ENCODE data around the gene IL5. TPM values are rescaled to one million over a fixed set of nuclear protein-coding genes. Genes with fewer than 3 reads are reported as not detected.

The IL5 gene
- total RNA-seq, 1 experiment from 2014 or later: not detected

GRCh38 chr5:132591145-132591544 lies 47.8 kb upstream of the IL5 start:
- DNase-seq (ENCODE audit: low read depth, low spot score) (no peak), ATAC-seq (no peak)
- ChIA-PET CTCF (no interaction called here), POLR2A (no interaction called here)
- Histone ChIP-seq H3K27ac (ENCODE audit: low read length) (no peak overlapping the region), H3K4me3 (ENCODE audit: low read depth in 2 of 2, low read length in 2 of 2) (no peak overlapping the region), H3K36me3 (ENCODE audit: control insufficient read depth, insufficient read depth, low read length) (peaks cover 56% of the 10 kb centered on the region), H3K4me1 (ENCODE audit: control insufficient read depth, insufficient read depth, low read length) (no peaks in the 10 kb centered on the region), H3K9me3 (ENCODE audit: control insufficient read depth, insufficient read depth, low read depth, low read length) (no peaks in the 10 kb centered on the region), H3K27me3 (ENCODE audit: control insufficient read depth, insufficient read depth, low read length) (no peaks in the 10 kb centered on the region)
- BruUV-seq (replicated peaks): no TSS peak
- in situ Hi-C loops (cut with HindIII; ENCODE audit: low pct_unique_long_range_greater_than_20kb, low sequenced_read_pairs): no loop called here
- intact Hi-C loops (cut with micrococcal nuclease; ENCODE audit: unreplicated experiment): no loop called here
- TF ChIP-seq POLR2AphosphoS5 (IDR thresholded peaks at IDR 0.05; ENCODE audit: low read depth, low read length): no peak
- TF ChIP-seq TCF7L2 (IDR thresholded peaks at IDR 0.05; ENCODE audit: low read depth, low read length): no peak
- no peak; the same call in 1 of the 2 replicates for TF ChIP-seq CTCF (IDR thresholded peaks at IDR 0.05)
- TF ChIP-seq SIN3A (IDR thresholded peaks at IDR 0.05; ENCODE audit: borderline replicate concordance, insufficient read depth, low read depth, low read length): no peak
- TF ChIP-seq REST (IDR thresholded peaks at IDR 0.05; ENCODE audit: insufficient read depth in 1 of 2, low read depth in 2 of 2, low read length in 1 of 2): no peak

- ATAC-seq: no peak
- POLR2A ChIA-PET: interaction anchor here (0.6 kb wide), 1 partner anchor 255 kb away, joined by 3 read pairs; no protein-coding TSS in a partner anchor
- CTCF ChIA-PET: no interaction called here
- intact Hi-C loops (cut with micrococcal nuclease; ENCODE audit: unreplicated experiment) (no loop called here), in situ Hi-C loops (cut with HindIII; ENCODE audit: low pct_unique_long_range_greater_than_20kb, low sequenced_read_pairs) (no loop called here)
- TF ChIP-seq TCF7L2 (IDR thresholded peaks at IDR 0.05; ENCODE audit: low read depth, low read length) (no peak), CTCF (IDR thresholded peaks at IDR 0.05) (no peak), POLR2AphosphoS5 (IDR thresholded peaks at IDR 0.05; ENCODE audit: low read depth, low read length) (no peak), SIN3A (IDR thresholded peaks at IDR 0.05; ENCODE audit: borderline replicate concordance, insufficient read depth, low read depth, low read length) (no peak), REST (IDR thresholded peaks at IDR 0.05; ENCODE audit: insufficient read depth in 1 of 2, low read depth in 2 of 2, low read length in 1 of 2) (no peak)
- Histone ChIP-seq H3K27ac (ENCODE audit: low read length) (no peak overlapping the region), H3K9me3 (ENCODE audit: control insufficient read depth, insufficient read depth, low read depth, low read length) (no peaks in the 10 kb centered on the region), H3K4me3 (ENCODE audit: low read depth in 2 of 2, low read length in 2 of 2) (no peak overlapping the region), H3K27me3 (ENCODE audit: control insufficient read depth, insufficient read depth, low read length) (no peaks in the 10 kb centered on the region), H3K4me1 (ENCODE audit: control insufficient read depth, insufficient read depth, low read length) (no peaks in the 10 kb centered on the region), H3K36me3 (ENCODE audit: control insufficient read depth, insufficient read depth, low read length) (peaks cover 50% of the 10 kb centered on the region)
- no peak for DNase-seq (ENCODE audit: low read depth, low spot score)
- BruUV-seq (replicated peaks): no TSS peak
These were observed 46.1 kb upstream of the IL5 start for GRCh38 chr5:132589467-132589866.

Data from Panc1 (cell line).